ENCODE measurements around the gene NPHS1.

The NPHS1 gene

DNA sequence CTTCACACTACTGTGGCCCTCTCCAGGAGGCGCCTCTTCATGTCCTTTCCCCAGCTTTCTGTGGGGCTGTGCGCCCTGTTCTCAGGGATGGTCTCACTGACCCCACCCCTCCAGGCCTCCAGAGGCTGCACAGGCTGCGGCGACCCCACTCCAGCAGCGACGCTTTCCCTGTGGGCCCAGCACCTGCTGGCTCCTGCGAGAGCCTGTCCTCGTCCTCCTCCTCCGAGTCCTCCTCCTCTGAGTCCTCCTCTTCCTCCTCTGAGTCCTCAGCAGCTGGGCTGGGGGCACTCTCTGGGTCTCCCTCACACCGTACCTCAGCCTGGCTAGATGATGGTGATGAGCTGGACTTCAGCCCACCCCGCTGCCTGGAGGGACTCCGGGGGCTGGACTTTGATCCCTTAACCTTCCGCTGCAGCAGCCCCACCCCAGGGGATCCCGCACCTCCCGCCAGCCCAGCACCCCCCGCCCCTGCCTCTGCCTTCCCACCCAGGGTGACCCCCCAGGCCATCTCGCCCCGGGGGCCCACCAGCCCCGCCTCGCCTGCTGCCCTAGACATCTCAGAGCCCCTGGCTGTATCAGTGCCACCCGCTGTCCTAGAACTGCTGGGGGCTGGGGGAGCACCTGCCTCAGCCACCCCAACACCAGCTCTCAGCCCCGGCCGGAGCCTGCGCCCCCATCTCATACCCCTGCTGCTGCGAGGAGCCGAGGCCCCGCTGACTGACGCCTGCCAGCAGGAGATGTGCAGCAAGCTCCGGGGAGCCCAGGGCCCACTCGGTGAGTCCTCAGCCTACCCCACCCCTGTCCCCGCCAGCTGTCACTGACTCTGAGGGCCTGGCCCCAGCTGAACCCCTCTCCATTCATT, 65.8 kb downstream of the NPHS1 start:
- DNase-seq: no peak

- DNase-seq: no peak
Measured at GRCh38 chr19:35785339-35785627, 67.0 kb downstream of the NPHS1 start.

GRCh38 chr19:35784503-35785338, 67.6 kb downstream of the NPHS1 start:
- no peak for DNase-seq

- DNase-seq: no peak
Measured at GRCh38 chr19:35783469-35784434, 68.6 kb downstream of the NPHS1 start.

GRCh38 chr19:35782589-35782988, 69.7 kb downstream of the NPHS1 start:
- no peak for DNase-seq

DNA sequence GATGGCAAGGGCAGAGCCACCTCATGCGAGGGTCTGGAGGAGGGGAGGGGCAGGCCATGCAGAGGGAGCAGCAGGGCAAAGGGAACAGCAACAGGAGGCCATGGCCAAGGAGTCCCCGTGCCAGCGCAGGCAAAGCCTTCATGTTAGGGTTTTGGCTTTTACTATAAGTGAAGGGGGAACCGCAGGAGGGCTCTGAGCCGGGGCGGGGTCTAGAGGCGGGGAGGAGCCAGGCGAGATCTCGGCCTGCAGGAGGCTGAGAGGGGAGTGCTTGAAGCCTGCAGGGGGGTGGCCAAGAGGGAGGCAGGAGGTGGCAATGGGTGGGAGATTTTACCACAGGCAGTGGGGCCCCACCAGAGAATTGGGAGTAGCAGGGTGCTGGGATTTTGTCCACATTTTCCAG, 70.7 kb downstream of the NPHS1 start:
- DNase-seq: no peak

DNA sequence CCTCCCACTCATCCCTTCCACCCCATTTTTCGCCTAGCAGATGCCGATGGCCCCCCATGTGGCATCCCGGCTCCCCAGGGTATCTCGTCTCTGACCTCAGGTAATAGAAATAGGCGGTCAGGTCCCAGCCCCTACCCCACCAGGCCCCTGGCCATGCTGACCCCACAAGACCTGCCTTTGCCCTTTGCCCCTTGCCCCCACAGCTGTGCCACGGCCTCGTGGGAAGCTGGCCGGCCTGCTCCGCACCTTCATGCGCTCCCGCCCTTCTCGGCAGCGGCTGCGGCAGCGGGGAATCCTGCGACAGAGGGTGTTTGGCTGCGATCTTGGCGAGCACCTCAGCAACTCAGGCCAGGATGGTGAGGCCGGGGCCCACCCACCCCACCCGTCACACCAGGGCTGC, 71.6 kb downstream of the NPHS1 start:
- no peak for DNase-seq

- no peak for DNase-seq
Measured at GRCh38 chr19:35780058-35780457, 72.2 kb downstream of the NPHS1 start.

GRCh38 chr19:35779033-35779432, 73.3 kb downstream of the NPHS1 start:
- DNase-seq: no peak

GRCh38 chr19:35777961-35778360, 74.3 kb downstream of the NPHS1 start:
- DNase-seq: no peak

- no peak for DNase-seq
Measured at GRCh38 chr19:35777086-35777841, 75.0 kb downstream of the NPHS1 start.

DNA sequence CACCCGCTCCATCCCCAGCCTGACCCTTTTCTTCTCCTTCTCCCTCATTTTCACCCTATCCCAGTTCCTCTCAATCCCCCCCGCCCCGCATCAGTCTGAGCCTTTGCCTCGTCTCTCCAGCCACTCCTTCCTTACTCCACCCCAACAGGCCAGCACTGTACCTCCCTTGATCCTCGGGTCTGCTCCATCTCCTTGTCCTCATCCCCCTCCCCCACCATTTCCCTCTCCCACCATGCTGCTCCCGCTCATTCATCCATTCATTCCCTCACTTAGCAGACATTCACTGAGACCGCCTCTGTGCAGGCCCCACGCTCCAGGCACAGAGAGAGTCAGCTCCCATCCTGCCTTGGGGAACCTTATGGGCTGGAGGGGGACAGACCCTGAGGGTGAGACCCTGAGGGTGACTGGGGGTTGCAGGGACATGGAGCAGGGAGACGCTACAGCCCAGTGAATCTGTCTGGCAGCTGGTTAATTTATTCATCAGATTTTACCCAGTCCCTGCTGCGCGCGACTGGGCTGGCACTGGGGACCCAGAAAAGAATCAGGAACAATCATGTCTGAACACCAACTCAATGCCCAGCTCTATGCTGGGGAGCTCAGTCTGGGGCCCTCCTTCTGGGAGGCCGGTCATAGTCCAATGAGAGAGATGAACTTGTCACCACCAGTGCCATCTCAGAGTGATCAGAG, 76.1 kb downstream of the NPHS1 start:
- DNase-seq: no peak
